Measurements from ENCODE around the gene TMPRSS9.

Gene TMPRSS9

GRCh38 chr19:2330255-2330631 is 29.8 kb upstream of the TMPRSS9 start:
- H3K4me2 ChIP-seq (ENCODE audit: low read length) = peak overlapping the region; percentile 98

GRCh38 chr19:2330632-2331284 is 29.3 kb upstream of the TMPRSS9 start:
- Histone ChIP-seq H3K9ac (ENCODE audit: low read length) (peak overlapping the region; percentile 61; the same call in 1 of the 2 replicates), H4K20me1 (ENCODE audit: insufficient read depth, low read length) (no peaks in the 10 kb centered on the region), H3K27me3 (ENCODE audit: insufficient read depth, low read length) (no peaks in the 10 kb centered on the region), H3K79me2 (ENCODE audit: insufficient read depth, low read length) (peaks cover 15% of the 10 kb centered on the region), H2AFZ (ENCODE audit: low read length) (no peak overlapping the region), H3K4me1 (ENCODE audit: insufficient read depth, low read length, severe bottlenecking) (peaks cover 65% of the 10 kb centered on the region), H3K27ac (ENCODE audit: low read depth, low read length, poor library complexity, severe bottlenecking) (peak overlapping the region; percentile 97), H3F3A (ENCODE audit: insufficient read depth, low read length) (peaks cover 13% of the 10 kb centered on the region; the same call in 1 of the 2 replicates), H3K9me3 (ENCODE audit: low read length) (no peaks in the 10 kb centered on the region), H3K9me2 (ENCODE audit: low read depth, low read length) (no peaks in the 10 kb centered on the region), H3K4me3 (ENCODE audit: low read depth, low read length, poor library complexity, severe bottlenecking) (peak overlapping the region; percentile 52), H3K4me2 (ENCODE audit: low read length) (peak overlapping the region; percentile 70), H3K36me3 (ENCODE audit: insufficient read depth, low read length) (peaks cover 32% of the 10 kb centered on the region)
- no peak for TF ChIP-seq CTCF (IDR thresholded peaks at IDR 0.05; ENCODE audit: low read length)

More at GRCh38 chr19:2330255-2330631, 29.8 kb upstream of the TMPRSS9 start:
- Histone ChIP-seq H3K9me3 (ENCODE audit: low read length) (no peaks in the 10 kb centered on the region), H3K4me3 (ENCODE audit: low read depth, low read length, poor library complexity, severe bottlenecking) (peak overlapping the region; percentile 98), H3K79me2 (ENCODE audit: insufficient read depth, low read length) (peaks cover 15% of the 10 kb centered on the region), H3K36me3 (ENCODE audit: insufficient read depth, low read length) (peaks cover 34% of the 10 kb centered on the region), H2AFZ (ENCODE audit: low read length) (no peak overlapping the region), H3K9me2 (ENCODE audit: low read depth, low read length) (no peaks in the 10 kb centered on the region), H3K4me1 (ENCODE audit: insufficient read depth, low read length, severe bottlenecking) (peaks cover 70% of the 10 kb centered on the region), H3K27ac (ENCODE audit: low read depth, low read length, poor library complexity, severe bottlenecking) (peak overlapping the region; percentile 97), H3K9ac (ENCODE audit: low read length) (peak overlapping the region; percentile 6; the same call in 1 of the 2 replicates), H3K27me3 (ENCODE audit: insufficient read depth, low read length) (no peaks in the 10 kb centered on the region), H4K20me1 (ENCODE audit: insufficient read depth, low read length) (no peaks in the 10 kb centered on the region), H3F3A (ENCODE audit: insufficient read depth, low read length) (0 out of 2 replicates have a peak, but pooled peaks cover 8% of the 10 kb centered on the region)
- TF ChIP-seq CTCF (IDR thresholded peaks at IDR 0.05; ENCODE audit: low read length) = no peak
- TF ChIP-seq EZH2 (IDR thresholded peaks at IDR 0.05; ENCODE audit: borderline replicate concordance, low read length) = no peak

GRCh38 chr19:2331601-2332246 is 28.3 kb upstream of the TMPRSS9 start:
- no peaks in the 10 kb centered on the region for H3K9me3 ChIP-seq (ENCODE audit: low read length)
- peaks cover 55% of the 10 kb centered on the region for H3K4me1 ChIP-seq (ENCODE audit: insufficient read depth, low read length, severe bottlenecking)
- H3K79me2 ChIP-seq (ENCODE audit: insufficient read depth, low read length) = peaks cover 13% of the 10 kb centered on the region
- no peaks in the 10 kb centered on the region for H3K27me3 ChIP-seq (ENCODE audit: insufficient read depth, low read length)
- H3K4me2 ChIP-seq (ENCODE audit: low read length) = peak overlapping the region; percentile 70
- H3K4me3 ChIP-seq (ENCODE audit: low read depth, low read length, poor library complexity, severe bottlenecking) = peak overlapping the region; percentile 52
- H4K20me1 ChIP-seq (ENCODE audit: insufficient read depth, low read length) = no peaks in the 10 kb centered on the region
- no peaks in the 10 kb centered on the region for H3K9me2 ChIP-seq (ENCODE audit: low read depth, low read length)
- TF ChIP-seq EZH2 (IDR thresholded peaks at IDR 0.05; ENCODE audit: borderline replicate concordance, low read length) (no peak), CTCF (IDR thresholded peaks at IDR 0.05; ENCODE audit: low read length) (no peak)
- H3F3A ChIP-seq (ENCODE audit: insufficient read depth, low read length) = peaks cover 13% of the 10 kb centered on the region; the same call in 1 of the 2 replicates
- H3K36me3 ChIP-seq (ENCODE audit: insufficient read depth, low read length) = peaks cover 28% of the 10 kb centered on the region
- no peak overlapping the region for H2AFZ ChIP-seq (ENCODE audit: low read length)
- H3K9ac ChIP-seq (ENCODE audit: low read length) = peak overlapping the region; percentile 61
- H3K27ac ChIP-seq (ENCODE audit: low read depth, low read length, poor library complexity, severe bottlenecking) = peak overlapping the region; percentile 97
